CD4-positive, CD25-positive, alpha-beta regulatory T cell (primary cell): ENCODE data around the gene SYT9. TPM values are rescaled to one million over a fixed set of nuclear protein-coding genes. Genes with fewer than 3 reads are reported as not detected.

ENCODE experiments used
- ATAC-seq, 2 donors: fragments of 150-1000 bp; cut with Tn5 transposase; one replicate each; pipeline ENCODE4 v1.10.0; 2021; ENCODE audit warnings: low read depth in 2 of 2, moderate number of reproducible peaks in 2 of 2, moderate library complexity in 1 of 2
- DNase-seq, 3 donors: peaks; one replicate each; pipeline versions ENCODE4 v3.0.0 to v3.0.0-alpha.2; 2012 to 2022; ENCODE audit warnings: mixed read lengths in 1 of 3
- H3K27ac ChIP-seq: one replicate; pipeline ENCODE4 v1.7.0; 2013; ENCODE audit warnings: mild to moderate bottlenecking, low read length; ENCODE audit not compliant: insufficient read depth, poor library complexity, severe bottlenecking
- H3K27me3 ChIP-seq: one replicate; pipeline ENCODE4 v1.7.0; 2013; ENCODE audit warnings: low read length; ENCODE audit not compliant: control insufficient read depth, insufficient read depth
- H3K36me3 ChIP-seq: one replicate; pipeline ENCODE4 v1.7.0; 2013; ENCODE audit warnings: mild to moderate bottlenecking, low read length, moderate library complexity; ENCODE audit not compliant: control insufficient read depth, insufficient read depth
- H3K4me1 ChIP-seq: 2 replicates; pipeline ENCODE4 v1.7.0; 2013; ENCODE audit warnings: mild to moderate bottlenecking, low read length; ENCODE audit not compliant: insufficient read depth, control insufficient read depth, poor library complexity, severe bottlenecking
- H3K4me3 ChIP-seq: one replicate; pipeline ENCODE4 v1.7.0; 2013; ENCODE audit warnings: low read depth, mild to moderate bottlenecking, low read length, moderate library complexity
- H3K9me3 ChIP-seq, 2 experiments: 1 replicate in 1 of 2; 2 replicates in 1 of 2; pipeline ENCODE4 v1.7.0; 2013; ENCODE audit warnings: low read length in 2 of 2, mild to moderate bottlenecking in 1 of 2, moderate library complexity in 1 of 2; ENCODE audit not compliant: control insufficient read depth in 2 of 2
- H3K27ac Mint-ChIP-seq, 3 donors: one replicate each; pipeline ENCODE4 v1.8.0; 2020 to 2022; ENCODE audit warnings: mild to moderate bottlenecking in 3 of 3, mixed read lengths in 3 of 3, moderate library complexity in 2 of 3
- H3K27me3 Mint-ChIP-seq: one replicate; pipeline ENCODE4 v1.8.0; 2022; ENCODE audit warnings: mild to moderate bottlenecking, mixed read lengths
- H3K36me3 Mint-ChIP-seq: one replicate; pipeline ENCODE4 v1.8.0; 2020; ENCODE audit warnings: mixed read lengths
- H3K4me1 Mint-ChIP-seq, 4 donors: one replicate each; pipeline ENCODE4 v1.8.0; 2020 to 2022; ENCODE audit warnings: mixed read lengths in 4 of 4, mild to moderate bottlenecking in 1 of 4
- H3K4me3 Mint-ChIP-seq, 4 donors: one replicate each; pipeline ENCODE4 v1.8.0; 2020 to 2022; ENCODE audit warnings: mild to moderate bottlenecking in 4 of 4, mixed read lengths in 4 of 4, moderate library complexity in 3 of 4
- H3K9me3 Mint-ChIP-seq, 7 donors: one replicate each; pipeline ENCODE4 v1.8.0; 2020 to 2022; ENCODE audit warnings: mixed read lengths in 7 of 7, mild to moderate bottlenecking in 3 of 7, moderate library complexity in 2 of 7
- polyA plus RNA-seq, 4 donors: library from polyadenylated mRNA; unstranded; fragments of 300-500 nt; fragmentation: Illumina TruSeq; gene quantifications; one replicate each; pipeline ENCODE4 v1.2.3, GENCODE V29; 2021
- total RNA-seq: library from RNA; stranded (reverse); gene quantifications from one replicate; pipeline ENCODE4 v1.2.3, GENCODE V29; 2022

SYT9 gene
- total and polyA plus RNA-seq, 5 donors from 2014 or later, result 0.10 TPM; not detected in 4

DNA sequence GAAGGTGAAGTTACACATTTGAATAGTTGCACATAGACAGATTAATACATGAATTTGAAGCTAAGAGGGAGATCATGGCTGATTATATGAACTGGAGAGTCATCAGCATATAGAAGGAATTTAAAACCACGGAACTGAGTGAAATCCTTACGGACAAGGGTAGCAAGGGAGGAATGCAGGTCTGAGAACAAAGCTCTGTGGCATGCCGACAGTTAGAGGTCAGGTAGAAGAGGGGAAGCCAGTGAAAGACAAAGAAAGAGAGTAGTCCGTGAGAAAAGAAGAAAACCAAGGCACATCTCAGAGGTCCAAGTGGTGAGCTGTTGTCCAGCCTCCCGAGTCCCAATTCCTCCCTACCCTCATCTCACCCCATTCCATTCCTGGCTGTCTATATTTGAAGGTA, 11.8 kb upstream of the SYT9 start:
- Histone ChIP-seq H3K27me3 (no peaks in the 10 kb centered on the region), H3K4me3 (no peak overlapping the region), H3K4me1 (no peaks in the 10 kb centered on the region), H3K36me3 (no peaks in the 10 kb centered on the region), H3K9me3 (no peaks in the 10 kb centered on the region), H3K27ac (no peak overlapping the region)
- Mint-ChIP-seq H3K27me3 (no peaks in the 10 kb centered on the region), H3K27ac (no peak overlapping the region), H3K4me3 (no peak overlapping the region), H3K4me1 (no peaks in the 10 kb centered on the region), H3K9me3 (peaks cover 0 to 5% (median 0%) of the 10 kb centered on the region in 7 donors), H3K36me3 (no peaks in the 10 kb centered on the region)
- DNase-seq, result no peak
- ATAC-seq, result no peak

DNA sequence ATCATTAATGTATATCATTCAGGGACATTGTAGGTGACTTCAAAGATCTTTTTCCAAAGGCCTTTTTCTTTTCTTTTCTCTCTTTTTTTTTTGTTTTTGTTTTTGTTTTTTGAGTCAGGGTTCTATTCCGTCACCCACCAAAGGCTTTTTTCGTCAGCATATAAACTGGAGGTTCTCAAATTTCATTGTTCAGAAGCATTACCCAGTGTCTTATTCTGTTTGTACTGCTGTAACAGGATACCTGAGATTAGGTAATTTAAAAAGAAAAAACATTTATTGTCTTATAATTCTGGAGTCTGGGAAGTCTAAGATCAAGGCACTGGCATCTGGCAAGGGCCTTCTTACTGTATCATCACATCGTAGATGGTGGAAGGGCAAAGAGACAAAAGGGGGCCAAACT, 6.4 kb upstream of the SYT9 start:
- peaks cover 5% of the 10 kb centered on the region for H3K27me3 Mint-ChIP-seq
- H3K4me3 Mint-ChIP-seq, result no peak overlapping the region
- H3K4me1 Mint-ChIP-seq, result no peaks in the 10 kb centered on the region
- no peaks in the 10 kb centered on the region for H3K4me1 ChIP-seq
- peaks cover 0 to 4% (median 0%) of the 10 kb centered on the region in 7 donors for H3K9me3 Mint-ChIP-seq
- H3K27me3 ChIP-seq, result peaks cover 12% of the 10 kb centered on the region
- no peak for ATAC-seq
- no peak overlapping the region for H3K4me3 ChIP-seq
- H3K36me3 Mint-ChIP-seq, result no peaks in the 10 kb centered on the region
- H3K9me3 ChIP-seq, result no peaks in the 10 kb centered on the region
- H3K27ac ChIP-seq, result no peak overlapping the region
- H3K27ac Mint-ChIP-seq, result no peak overlapping the region
- DNase-seq, result no peak
- no peaks in the 10 kb centered on the region for H3K36me3 ChIP-seq

DNA sequence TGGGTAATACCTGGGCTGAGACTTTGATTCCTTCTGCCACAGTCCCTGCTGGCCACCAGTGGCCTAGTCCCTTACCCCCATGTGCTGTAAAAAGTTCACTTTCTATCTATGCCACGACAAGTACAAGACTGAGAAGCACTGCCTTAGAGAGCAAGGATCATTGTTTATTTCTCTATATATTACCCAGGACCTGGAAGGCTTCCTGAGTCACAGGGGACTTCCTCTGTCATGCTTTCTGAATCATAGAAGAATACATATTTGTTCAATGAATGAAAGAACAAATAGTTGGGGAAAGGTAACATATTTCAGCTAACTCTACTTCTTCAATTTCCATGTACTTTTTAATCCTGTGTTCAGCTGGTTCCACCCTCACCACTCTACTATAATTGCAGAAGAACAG, 5.5 kb upstream of the SYT9 start:
- Mint-ChIP-seq H3K36me3 (no peaks in the 10 kb centered on the region), H3K4me3 (peak overlapping the region in 1 of 4 donors; percentile 10), H3K9me3 (peaks cover 0 to 4% (median 0%) of the 10 kb centered on the region in 7 donors), H3K27me3 (peaks cover 13% of the 10 kb centered on the region), H3K4me1 (peaks cover 0 to 5% (median 0%) of the 10 kb centered on the region in 4 donors), H3K27ac (no peak overlapping the region)
- H3K27ac ChIP-seq, result no peak overlapping the region
- no peak overlapping the region for H3K4me3 ChIP-seq
- no peak for DNase-seq
- H3K27me3 ChIP-seq, result peaks cover 16% of the 10 kb centered on the region
- no peak for ATAC-seq
- H3K9me3 ChIP-seq, result no peaks in the 10 kb centered on the region
- no peaks in the 10 kb centered on the region for H3K36me3 ChIP-seq
- H3K4me1 ChIP-seq, result no peaks in the 10 kb centered on the region

DNA sequence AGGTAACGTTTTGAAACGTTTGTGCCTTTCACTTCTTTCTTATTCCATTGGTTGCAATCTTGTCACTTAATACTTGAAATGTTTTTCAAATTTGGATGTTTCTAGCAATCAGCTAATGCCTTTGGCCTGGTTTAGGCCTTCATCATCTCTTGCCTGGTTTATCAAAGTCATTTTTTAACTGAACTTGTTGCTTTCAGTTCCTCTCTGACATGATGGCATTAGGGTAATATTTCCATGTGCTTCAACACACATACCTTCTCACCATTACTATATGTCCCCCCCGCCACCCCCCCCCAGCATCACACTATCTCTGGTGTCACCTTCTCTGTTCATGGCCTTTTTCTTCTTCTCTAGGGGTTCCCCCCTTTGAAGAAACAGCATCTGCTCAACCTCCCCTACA, 1.5 kb upstream of the SYT9 start:
- H3K9me3 ChIP-seq, result no peaks in the 10 kb centered on the region
- no peaks in the 10 kb centered on the region for H3K36me3 ChIP-seq
- no peak overlapping the region for H3K27ac Mint-ChIP-seq
- no peak overlapping the region for H3K4me3 Mint-ChIP-seq
- no peak for ATAC-seq
- no peak overlapping the region for H3K27ac ChIP-seq
- peaks cover 28% of the 10 kb centered on the region for H3K27me3 ChIP-seq
- peaks cover 0 to 5% (median 0%) of the 10 kb centered on the region in 4 donors for H3K4me1 Mint-ChIP-seq
- peaks cover 26% of the 10 kb centered on the region for H3K27me3 Mint-ChIP-seq
- H3K36me3 Mint-ChIP-seq, result no peaks in the 10 kb centered on the region
- peaks cover 0 to 3% (median 0%) of the 10 kb centered on the region in 7 donors for H3K9me3 Mint-ChIP-seq
- no peaks in the 10 kb centered on the region for H3K4me1 ChIP-seq
- H3K4me3 ChIP-seq, result no peak overlapping the region
- no peak for DNase-seq

DNA sequence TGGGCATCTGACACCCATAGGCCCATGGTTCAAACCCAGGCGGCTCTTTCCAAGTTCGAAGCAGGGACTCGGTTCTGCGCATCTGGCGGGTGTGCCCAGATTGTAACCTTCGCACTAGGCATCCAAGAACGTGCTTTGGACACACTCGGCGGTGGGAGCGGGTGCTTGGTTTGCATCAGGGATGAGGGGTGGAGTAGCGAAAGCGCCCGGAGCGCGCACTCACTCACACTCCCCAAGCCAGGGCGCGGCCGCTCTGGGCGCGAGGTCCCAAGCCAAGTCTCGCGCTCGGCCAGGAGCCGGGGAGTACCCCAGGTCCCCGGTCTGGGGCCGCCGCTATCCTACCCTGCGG, 243 bp upstream of the SYT9 start:
- H3K4me1 ChIP-seq, result no peaks in the 10 kb centered on the region
- no peaks in the 10 kb centered on the region for H3K9me3 ChIP-seq
- H3K27me3 Mint-ChIP-seq, result peaks cover 33% of the 10 kb centered on the region
- H3K27me3 ChIP-seq, result peaks cover 28% of the 10 kb centered on the region
- H3K27ac Mint-ChIP-seq, result no peak overlapping the region
- peaks cover 0 to 4% (median 0%) of the 10 kb centered on the region in 7 donors for H3K9me3 Mint-ChIP-seq
- no peaks in the 10 kb centered on the region for H3K36me3 ChIP-seq
- H3K4me3 ChIP-seq, result no peak overlapping the region
- DNase-seq, result no peak
- H3K36me3 Mint-ChIP-seq, result no peaks in the 10 kb centered on the region
- peak overlapping the region in 1 of 4 donors; percentile 12 for H3K4me3 Mint-ChIP-seq
- ATAC-seq, result no peak
- peaks cover 0 to 5% (median 0%) of the 10 kb centered on the region in 4 donors for H3K4me1 Mint-ChIP-seq
- H3K27ac ChIP-seq, result no peak overlapping the region

DNA sequence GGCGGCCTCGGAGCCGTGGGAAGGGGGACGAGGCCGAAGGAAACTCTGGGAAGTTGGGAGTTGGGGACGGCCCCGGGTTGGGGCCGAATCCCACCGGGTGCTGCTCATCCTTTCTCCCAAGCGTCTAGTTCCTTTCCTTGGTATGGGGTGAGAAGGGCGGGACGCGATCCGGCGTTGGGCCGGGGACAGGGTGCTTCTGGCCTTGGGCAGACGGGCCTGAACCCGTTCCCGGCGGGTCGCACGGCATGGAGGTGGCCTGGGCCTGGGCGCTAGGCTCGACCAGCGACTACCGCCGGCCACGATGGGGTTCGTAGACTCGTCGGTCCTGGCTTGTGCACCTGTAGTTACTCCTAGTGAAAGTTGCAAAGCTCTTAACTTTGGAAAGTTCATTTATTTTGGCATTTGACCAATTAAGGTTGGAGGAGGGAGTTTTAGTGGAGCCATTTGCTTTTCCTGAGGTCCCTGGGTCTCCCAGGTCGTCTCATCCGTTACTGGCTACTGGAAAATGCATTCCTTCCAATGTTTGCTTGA, 1.0 kb downstream of the SYT9 start:
- Mint-ChIP-seq H3K27ac (no peak overlapping the region), H3K4me1 (peaks cover 0 to 5% (median 0%) of the 10 kb centered on the region in 4 donors), H3K27me3 (peaks cover 33% of the 10 kb centered on the region), H3K4me3 (peak overlapping the region in 1 of 4 donors; percentile 27), H3K36me3 (no peaks in the 10 kb centered on the region), H3K9me3 (peaks cover 0 to 4% (median 0%) of the 10 kb centered on the region in 7 donors)
- Histone ChIP-seq H3K4me1 (no peaks in the 10 kb centered on the region), H3K27ac (no peak overlapping the region), H3K4me3 (no peak overlapping the region), H3K27me3 (peaks cover 27% of the 10 kb centered on the region), H3K9me3 (no peaks in the 10 kb centered on the region), H3K36me3 (no peaks in the 10 kb centered on the region)
- ATAC-seq (no peak), DNase-seq (no peak)

DNA sequence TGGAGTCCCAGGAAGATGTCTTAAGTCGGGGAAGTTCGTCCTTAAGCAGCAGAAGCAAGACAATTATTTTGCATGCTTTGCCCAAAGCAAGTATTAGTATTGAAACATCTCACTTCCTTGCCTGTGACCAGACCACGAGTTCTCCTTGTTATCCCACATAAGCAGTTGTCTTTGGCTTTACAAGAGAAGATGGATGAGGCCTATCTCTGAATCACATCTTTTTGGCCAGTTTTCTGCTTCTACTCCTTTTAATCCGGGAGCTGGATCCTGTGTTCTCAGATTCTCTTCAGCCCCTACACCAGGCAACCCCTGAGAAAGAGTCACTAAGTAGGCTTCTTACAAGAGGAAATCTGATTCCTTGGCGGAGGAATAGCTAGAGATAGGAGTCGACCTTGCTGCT, 2.1 kb downstream of the SYT9 start:
- H3K36me3 Mint-ChIP-seq, result no peaks in the 10 kb centered on the region
- H3K4me3 ChIP-seq, result no peak overlapping the region
- H3K36me3 ChIP-seq, result no peaks in the 10 kb centered on the region
- peaks cover 28% of the 10 kb centered on the region for H3K27me3 ChIP-seq
- H3K27ac ChIP-seq, result no peak overlapping the region
- H3K27me3 Mint-ChIP-seq, result peaks cover 37% of the 10 kb centered on the region
- H3K4me3 Mint-ChIP-seq, result no peak overlapping the region
- peaks cover 0 to 5% (median 0%) of the 10 kb centered on the region in 4 donors for H3K4me1 Mint-ChIP-seq
- H3K27ac Mint-ChIP-seq, result no peak overlapping the region
- peaks cover 0 to 4% (median 0%) of the 10 kb centered on the region in 7 donors for H3K9me3 Mint-ChIP-seq
- ATAC-seq (no peak), DNase-seq (no peak)
- no peaks in the 10 kb centered on the region for H3K9me3 ChIP-seq
- no peaks in the 10 kb centered on the region for H3K4me1 ChIP-seq

DNA sequence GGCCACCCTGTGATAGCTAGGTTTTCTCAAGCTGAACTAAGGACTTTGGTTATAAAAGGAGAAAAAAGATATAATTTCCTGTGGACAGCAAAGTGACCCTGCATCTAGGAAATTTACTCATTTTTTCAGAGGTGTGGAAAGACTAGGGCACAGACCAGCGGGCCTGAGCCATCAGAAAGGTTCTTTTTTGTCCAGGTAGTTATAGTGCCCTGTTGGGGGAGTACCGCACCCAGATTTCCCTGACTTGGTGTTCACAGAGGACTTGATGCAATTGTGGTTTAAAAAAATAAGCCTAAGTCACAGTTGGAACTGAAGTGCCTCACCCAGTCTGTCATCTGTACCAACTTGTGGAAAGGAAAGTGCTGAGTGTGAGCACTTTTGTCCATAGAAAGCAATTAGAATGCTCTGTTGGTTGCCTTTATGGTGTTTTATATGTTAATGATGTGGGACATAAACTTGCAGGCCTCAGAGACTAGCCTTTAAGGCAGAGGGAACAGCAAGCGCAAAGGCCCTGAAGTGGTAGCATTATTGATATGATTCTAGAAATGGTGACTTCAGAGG, 3.1 kb downstream of the SYT9 start:
- Histone ChIP-seq H3K27ac (no peak overlapping the region), H3K9me3 (no peaks in the 10 kb centered on the region), H3K27me3 (peaks cover 21% of the 10 kb centered on the region), H3K36me3 (no peaks in the 10 kb centered on the region), H3K4me3 (no peak overlapping the region), H3K4me1 (no peaks in the 10 kb centered on the region)
- ATAC-seq (no peak), DNase-seq (no peak)
- Mint-ChIP-seq H3K9me3 (peaks cover 0 to 3% (median 0%) of the 10 kb centered on the region in 7 donors), H3K4me3 (no peak overlapping the region), H3K27ac (no peak overlapping the region), H3K36me3 (no peaks in the 10 kb centered on the region), H3K27me3 (peaks cover 33% of the 10 kb centered on the region), H3K4me1 (peaks cover 0 to 5% (median 0%) of the 10 kb centered on the region in 4 donors)
